NCI-H82 treated with DMSO at 0.1 percent for 48 hours (cell line): ENCODE measurements around the gene LTBP2.
A peak's percentile ranks its signal among the peaks of the same experiment; 100 is the strongest.

Experiments used
- DNase-seq: peaks from one replicate; lab custom pipeline; 2025; ENCODE audit not compliant: unreplicated experiment; lab: John Stamatoyannopoulos, UW

The LTBP2 gene

GRCh38 chr14:74573421-74574089 lies 38.5 kb downstream of the LTBP2 start:
- DNase-seq = no peak

GRCh38 chr14:74572726-74573301 lies 39.2 kb downstream of the LTBP2 start:
- no peak for DNase-seq

- peak; percentile 99 for DNase-seq
These were observed 39.9 kb downstream of the LTBP2 start for GRCh38 chr14:74571901-74572725.

GRCh38 chr14:74571441-74571841 lies 40.6 kb downstream of the LTBP2 start:
- no peak for DNase-seq

GRCh38 chr14:74570696-74571095 lies 41.3 kb downstream of the LTBP2 start:
- DNase-seq = no peak

- no peak for DNase-seq
These were observed 42.0 kb downstream of the LTBP2 start for GRCh38 chr14:74569806-74570591.

GRCh38 chr14:74569387-74569786 lies 42.6 kb downstream of the LTBP2 start:
- no peak for DNase-seq

GRCh38 chr14:74568911-74569310 lies 43.1 kb downstream of the LTBP2 start:
- DNase-seq = no peak

- DNase-seq = no peak
These were observed 43.7 kb downstream of the LTBP2 start for GRCh38 chr14:74568380-74568649.

- DNase-seq = no peak
These were observed 44.2 kb downstream of the LTBP2 start for GRCh38 chr14:74567646-74568379.

GRCh38 chr14:74567219-74567618 lies 44.8 kb downstream of the LTBP2 start:
- no peak for DNase-seq

GRCh38 chr14:74566174-74567141 lies 45.6 kb downstream of the LTBP2 start:
- no peak for DNase-seq

- no peak for DNase-seq
These were observed 48.4 kb downstream of the LTBP2 start for GRCh38 chr14:74563586-74564159.

GRCh38 chr14:74563233-74563585 lies 48.8 kb downstream of the LTBP2 start:
- DNase-seq = no peak

GRCh38 chr14:74562515-74563232 lies 49.4 kb downstream of the LTBP2 start:
- DNase-seq = no peak

GRCh38 chr14:74558655-74559054 lies 53.4 kb downstream of the LTBP2 start:
- DNase-seq = no peak

GRCh38 chr14:74557691-74558090 lies 54.3 kb downstream of the LTBP2 start:
- DNase-seq = no peak

- DNase-seq = no peak
These were observed 56.5 kb downstream of the LTBP2 start for GRCh38 chr14:74555476-74556050.
